HEK293 (cell line): ENCODE data around the gene GRP.

Experiments
- CTCF ChIA-PET: fragments of 350-600 bp; formaldehyde crosslinking; extraction: SDS; loops from one replicate; lab custom pipeline; 2021; ENCODE audit warnings: antibody characterized with exemption; lab: Yijun Ruan, JAX
- POLR2A ChIA-PET: fragments of 300-600 bp; formaldehyde crosslinking; extraction: SDS; loops from one replicate; lab custom pipeline; 2020; ENCODE audit warnings: antibody characterized with exemption, inconsistent platforms; lab: Yijun Ruan, JAX
- H3K27ac ChIP-seq: fragments of 200-500 bp; sonication (Bioruptor generic); 2 replicates; pipeline ENCODE4 v1.5.1; 2014; ENCODE audit warnings: low read depth, low read length, control low read depth, inconsistent platforms; ENCODE audit errors: extremely low read depth
- H3K36me3 ChIP-seq, 2 experiments: fragments of 200-500 bp in 1 of 2; sonication (Bioruptor generic) in 1 of 2; 1 replicate in 1 of 2; 2 replicates in 1 of 2; pipeline ENCODE4 v1.5.1; 2014 to 2017; ENCODE audit warnings: inconsistent platforms in 2 of 2, low read length in 2 of 2; ENCODE audit not compliant: control insufficient read depth in 2 of 2, insufficient read depth in 1 of 2
- H3K4me1 ChIP-seq: fragments of 200-500 bp; sonication (Bioruptor generic); 2 replicates; pipeline ENCODE4 v1.5.1; 2014; ENCODE audit warnings: mild to moderate bottlenecking, low read length, inconsistent platforms; ENCODE audit not compliant: control insufficient read depth, insufficient read depth
- H3K4me3 ChIP-seq: 2 replicates; pipeline ENCODE4 v1.5.1; 2011; ENCODE audit warnings: low read depth, mild to moderate bottlenecking, control low read depth, low read length, moderate library complexity
- H3K9me3 ChIP-seq: fragments of 200-500 bp; sonication (Bioruptor generic); 2 replicates; pipeline ENCODE4 v1.5.1; 2014; ENCODE audit warnings: low read depth, low read length, inconsistent platforms; ENCODE audit not compliant: control insufficient read depth, insufficient read depth
- CTCF ChIP-seq: fragments of 450-650 bp; formaldehyde crosslinking; IDR thresholded peaks from 2 replicates; pipeline ENCODE4 v1.5.1; 2016; ENCODE audit warnings: missing biosample characterization, missing genetic modification characterization
- HOXD13 ChIP-seq: sonication (generic); formaldehyde crosslinking; IDR thresholded peaks from 2 replicates; pipeline ENCODE4 v1.8.0; 2022; ENCODE audit warnings: missing genetic modification reagents, borderline replicate concordance
- YY1 ChIP-seq: fragments of 450-650 bp; formaldehyde crosslinking; IDR thresholded peaks from 2 replicates; pipeline ENCODE4 v1.5.1; 2018; ENCODE audit warnings: missing biosample characterization, missing genetic modification characterization
- ZBTB6 ChIP-seq: fragments of 450-650 bp; formaldehyde crosslinking; IDR thresholded peaks from 2 replicates; pipeline ENCODE4 v1.5.1; 2017; ENCODE audit warnings: missing biosample characterization, missing genetic modification characterization
- ZBTB8A ChIP-seq: fragments of 450-650 bp; formaldehyde crosslinking; IDR thresholded peaks from 2 replicates; pipeline ENCODE4 v1.5.1; 2016; ENCODE audit warnings: missing biosample characterization, missing genetic modification characterization
- ZNF302 ChIP-seq: fragments of 450-650 bp; formaldehyde crosslinking; IDR thresholded peaks from 2 replicates; pipeline ENCODE4 v1.5.1; 2016; ENCODE audit warnings: missing biosample characterization, missing genetic modification characterization, low read depth
- ZNF416 ChIP-seq: fragments of 450-650 bp; formaldehyde crosslinking; IDR thresholded peaks from 2 replicates; pipeline ENCODE4 v1.5.1; 2016; ENCODE audit warnings: missing biosample characterization, missing genetic modification characterization
- ZNF530 ChIP-seq: fragments of 450-650 bp; formaldehyde crosslinking; IDR thresholded peaks from 2 replicates; pipeline ENCODE4 v1.5.1; 2016; ENCODE audit warnings: low read depth, missing biosample characterization, missing genetic modification characterization
- ZNF785 ChIP-seq: fragments of 450-650 bp; formaldehyde crosslinking; IDR thresholded peaks from 2 replicates; pipeline ENCODE4 v1.5.1; 2016; ENCODE audit warnings: missing biosample characterization, missing genetic modification characterization
- ZSCAN16 ChIP-seq: fragments of 450-650 bp; formaldehyde crosslinking; IDR thresholded peaks from 2 replicates; pipeline ENCODE4 v1.5.1; 2016; ENCODE audit warnings: missing biosample characterization, missing genetic modification characterization
- ZSCAN23 ChIP-seq: fragments of 450-650 bp; formaldehyde crosslinking; IDR thresholded peaks from 2 replicates; pipeline ENCODE4 v1.5.1; 2016; ENCODE audit warnings: missing biosample characterization, missing genetic modification characterization
- TF ChIP-seq, protein P1 (sequence below): fragments of 450-650 bp; formaldehyde crosslinking; optimal IDR thresholded peaks from 2 replicates; pipeline ENCODE3; 2016; ENCODE audit warnings: missing biosample characterization, mild to moderate bottlenecking, missing genetic modification characterization
- TF ChIP-seq, protein P2 (sequence below): fragments of 450-650 bp; formaldehyde crosslinking; IDR thresholded peaks from 2 replicates; pipeline ENCODE4 v1.5.1; 2016; ENCODE audit warnings: missing biosample characterization, missing genetic modification characterization
- TF ChIP-seq, protein P3 (sequence below): fragments of 450-650 bp; formaldehyde crosslinking; IDR thresholded peaks from 2 replicates; pipeline ENCODE4 v1.5.1; 2016; ENCODE audit warnings: missing biosample characterization, missing genetic modification characterization
- TF ChIP-seq, protein P4 (sequence below): fragments of 450-650 bp; formaldehyde crosslinking; IDR thresholded peaks from 2 replicates; pipeline ENCODE4 v1.5.1; 2017; ENCODE audit warnings: missing biosample characterization, missing genetic modification characterization
- TF ChIP-seq, protein P5 (sequence below): fragments of 450-650 bp; formaldehyde crosslinking; IDR thresholded peaks from 2 replicates; pipeline ENCODE4; 2016; ENCODE audit warnings: missing biosample characterization, missing genetic modification characterization

Gene GRP

DNA sequence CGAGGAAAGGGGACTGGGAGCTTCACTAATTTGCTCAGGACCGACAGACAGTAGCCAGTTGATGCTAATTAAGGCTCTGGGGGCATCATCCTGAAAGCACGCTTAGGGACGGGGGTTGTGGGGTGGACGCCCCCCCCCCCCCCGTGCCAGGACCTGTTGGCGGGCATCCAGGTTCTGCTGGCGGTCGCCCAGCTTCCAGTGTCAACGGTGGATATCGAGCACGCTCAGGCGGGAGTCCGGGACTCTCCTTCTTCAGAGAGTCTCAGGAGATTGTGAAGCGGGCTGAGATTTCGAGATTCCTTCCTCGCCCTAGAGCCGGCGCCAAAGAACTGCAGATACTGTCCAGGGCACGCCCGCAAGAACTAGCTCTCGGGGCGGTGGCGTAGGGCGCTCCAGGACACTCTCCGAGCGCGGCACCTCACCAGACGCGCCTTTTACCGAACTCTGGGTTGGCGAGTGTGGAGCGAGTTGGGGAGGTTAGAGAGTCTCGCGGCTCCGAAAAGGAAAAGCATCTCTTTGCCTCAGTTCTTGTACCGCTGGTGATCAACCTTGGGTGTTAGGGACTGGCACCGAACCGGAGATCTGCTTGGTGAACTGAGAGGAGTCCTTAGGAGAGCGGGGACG lies 47.7 kb downstream of the GRP start:
- TF ChIP-seq HOXD13 (CRISPR knock-in tag) (no peak), ZNF530 (tag by site-specific recombination) (no peak), ZNF302 (tag by site-specific recombination) (no peak), ZSCAN23 (no peak), YY1 (no peak), ZSCAN16 (tag by site-specific recombination) (no peak), ZNF785 (tag by site-specific recombination) (no peak), ZBTB6 (0 out of 2 replicates have a peak, but pooled peaks have one; percentile 23), ZNF416 (tag by site-specific recombination) (no peak), CTCF (tag by site-specific recombination) (peak; percentile 38; the same call in 1 of the 2 replicates), ZBTB8A (tag by site-specific recombination) (peak; percentile 44)
- TF ChIP-seq, protein P1, sequence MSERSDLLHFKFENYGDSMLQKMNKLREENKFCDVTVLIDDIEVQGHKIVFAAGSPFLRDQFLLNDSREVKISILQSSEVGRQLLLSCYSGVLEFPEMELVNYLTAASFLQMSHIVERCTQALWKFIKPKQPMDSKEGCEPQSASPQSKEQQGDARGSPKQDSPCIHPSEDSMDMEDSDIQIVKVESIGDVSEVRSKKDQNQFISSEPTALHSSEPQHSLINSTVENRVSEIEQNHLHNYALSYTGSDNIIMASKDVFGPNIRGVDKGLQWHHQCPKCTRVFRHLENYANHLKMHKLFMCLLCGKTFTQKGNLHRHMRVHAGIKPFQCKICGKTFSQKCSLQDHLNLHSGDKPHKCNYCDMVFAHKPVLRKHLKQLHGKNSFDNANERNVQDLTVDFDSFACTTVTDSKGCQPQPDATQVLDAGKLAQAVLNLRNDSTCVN (tag by site-specific recombination): peak; percentile 26
- TF ChIP-seq, protein P2, sequence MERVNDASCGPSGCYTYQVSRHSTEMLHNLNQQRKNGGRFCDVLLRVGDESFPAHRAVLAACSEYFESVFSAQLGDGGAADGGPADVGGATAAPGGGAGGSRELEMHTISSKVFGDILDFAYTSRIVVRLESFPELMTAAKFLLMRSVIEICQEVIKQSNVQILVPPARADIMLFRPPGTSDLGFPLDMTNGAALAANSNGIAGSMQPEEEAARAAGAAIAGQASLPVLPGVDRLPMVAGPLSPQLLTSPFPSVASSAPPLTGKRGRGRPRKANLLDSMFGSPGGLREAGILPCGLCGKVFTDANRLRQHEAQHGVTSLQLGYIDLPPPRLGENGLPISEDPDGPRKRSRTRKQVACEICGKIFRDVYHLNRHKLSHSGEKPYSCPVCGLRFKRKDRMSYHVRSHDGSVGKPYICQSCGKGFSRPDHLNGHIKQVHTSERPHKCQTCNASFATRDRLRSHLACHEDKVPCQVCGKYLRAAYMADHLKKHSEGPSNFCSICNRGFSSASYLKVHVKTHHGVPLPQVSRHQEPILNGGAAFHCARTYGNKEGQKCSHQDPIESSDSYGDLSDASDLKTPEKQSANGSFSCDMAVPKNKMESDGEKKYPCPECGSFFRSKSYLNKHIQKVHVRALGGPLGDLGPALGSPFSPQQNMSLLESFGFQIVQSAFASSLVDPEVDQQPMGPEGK (tag by site-specific recombination): 0 out of 2 replicates have a peak, but pooled peaks have one; percentile 38
- TF ChIP-seq, protein P3, sequence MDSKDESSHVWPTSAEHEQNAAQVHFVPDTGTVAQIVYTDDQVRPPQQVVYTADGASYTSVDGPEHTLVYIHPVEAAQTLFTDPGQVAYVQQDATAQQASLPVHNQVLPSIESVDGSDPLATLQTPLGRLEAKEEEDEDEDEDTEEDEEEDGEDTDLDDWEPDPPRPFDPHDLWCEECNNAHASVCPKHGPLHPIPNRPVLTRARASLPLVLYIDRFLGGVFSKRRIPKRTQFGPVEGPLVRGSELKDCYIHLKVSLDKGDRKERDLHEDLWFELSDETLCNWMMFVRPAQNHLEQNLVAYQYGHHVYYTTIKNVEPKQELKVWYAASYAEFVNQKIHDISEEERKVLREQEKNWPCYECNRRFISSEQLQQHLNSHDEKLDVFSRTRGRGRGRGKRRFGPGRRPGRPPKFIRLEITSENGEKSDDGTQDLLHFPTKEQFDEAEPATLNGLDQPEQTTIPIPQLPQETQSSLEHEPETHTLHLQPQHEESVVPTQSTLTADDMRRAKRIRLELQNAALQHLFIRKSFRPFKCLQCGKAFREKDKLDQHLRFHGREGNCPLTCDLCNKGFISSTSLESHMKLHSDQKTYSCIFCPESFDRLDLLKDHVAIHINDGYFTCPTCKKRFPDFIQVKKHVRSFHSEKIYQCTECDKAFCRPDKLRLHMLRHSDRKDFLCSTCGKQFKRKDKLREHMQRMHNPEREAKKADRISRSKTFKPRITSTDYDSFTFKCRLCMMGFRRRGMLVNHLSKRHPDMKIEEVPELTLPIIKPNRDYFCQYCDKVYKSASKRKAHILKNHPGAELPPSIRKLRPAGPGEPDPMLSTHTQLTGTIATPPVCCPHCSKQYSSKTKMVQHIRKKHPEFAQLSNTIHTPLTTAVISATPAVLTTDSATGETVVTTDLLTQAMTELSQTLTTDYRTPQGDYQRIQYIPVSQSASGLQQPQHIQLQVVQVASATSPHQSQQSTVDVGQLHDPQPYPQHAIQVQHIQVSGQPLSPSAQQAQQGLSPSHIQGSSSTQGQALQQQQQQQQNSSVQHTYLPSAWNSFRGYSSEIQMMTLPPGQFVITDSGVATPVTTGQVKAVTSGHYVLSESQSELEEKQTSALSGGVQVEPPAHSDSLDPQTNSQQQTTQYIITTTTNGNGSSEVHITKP (tag by site-specific recombination): peak; percentile 58; the same call in 1 of the 2 replicates
- TF ChIP-seq, protein P4, sequence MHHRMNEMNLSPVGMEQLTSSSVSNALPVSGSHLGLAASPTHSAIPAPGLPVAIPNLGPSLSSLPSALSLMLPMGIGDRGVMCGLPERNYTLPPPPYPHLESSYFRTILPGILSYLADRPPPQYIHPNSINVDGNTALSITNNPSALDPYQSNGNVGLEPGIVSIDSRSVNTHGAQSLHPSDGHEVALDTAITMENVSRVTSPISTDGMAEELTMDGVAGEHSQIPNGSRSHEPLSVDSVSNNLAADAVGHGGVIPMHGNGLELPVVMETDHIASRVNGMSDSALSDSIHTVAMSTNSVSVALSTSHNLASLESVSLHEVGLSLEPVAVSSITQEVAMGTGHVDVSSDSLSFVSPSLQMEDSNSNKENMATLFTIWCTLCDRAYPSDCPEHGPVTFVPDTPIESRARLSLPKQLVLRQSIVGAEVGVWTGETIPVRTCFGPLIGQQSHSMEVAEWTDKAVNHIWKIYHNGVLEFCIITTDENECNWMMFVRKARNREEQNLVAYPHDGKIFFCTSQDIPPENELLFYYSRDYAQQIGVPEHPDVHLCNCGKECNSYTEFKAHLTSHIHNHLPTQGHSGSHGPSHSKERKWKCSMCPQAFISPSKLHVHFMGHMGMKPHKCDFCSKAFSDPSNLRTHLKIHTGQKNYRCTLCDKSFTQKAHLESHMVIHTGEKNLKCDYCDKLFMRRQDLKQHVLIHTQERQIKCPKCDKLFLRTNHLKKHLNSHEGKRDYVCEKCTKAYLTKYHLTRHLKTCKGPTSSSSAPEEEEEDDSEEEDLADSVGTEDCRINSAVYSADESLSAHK (tag by site-specific recombination): no peak
- TF ChIP-seq, protein P5, sequence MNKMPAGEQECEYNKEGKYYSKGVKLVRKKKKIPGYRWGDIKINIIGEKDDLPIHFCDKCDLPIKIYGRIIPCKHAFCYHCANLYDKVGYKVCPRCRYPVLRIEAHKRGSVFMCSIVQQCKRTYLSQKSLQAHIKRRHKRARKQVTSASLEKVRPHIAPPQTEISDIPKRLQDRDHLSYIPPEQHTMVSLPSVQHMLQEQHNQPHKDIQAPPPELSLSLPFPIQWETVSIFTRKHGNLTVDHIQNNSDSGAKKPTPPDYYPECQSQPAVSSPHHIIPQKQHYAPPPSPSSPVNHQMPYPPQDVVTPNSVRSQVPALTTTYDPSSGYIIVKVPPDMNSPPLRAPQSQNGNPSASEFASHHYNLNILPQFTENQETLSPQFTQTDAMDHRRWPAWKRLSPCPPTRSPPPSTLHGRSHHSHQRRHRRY (tag by site-specific recombination): no peak
- H3K4me1 ChIP-seq: peaks cover 6% of the 10 kb centered on the region; the same call in 1 of the 2 replicates
- ChIA-PET CTCF (interaction anchor here (0.6 to 8.1 kb wide), 10 partner anchors 18 to 1074 kb away, joined by 3 to 46 read pairs (median 4); partner anchors contain the start of gene GRP), POLR2A (interaction anchor here (0.8 kb wide), 1 partner anchor 31 kb away, joined by 8 read pairs; no protein-coding TSS in a partner anchor)
- H3K4me3 ChIP-seq: no peak overlapping the region
- H3K9me3 ChIP-seq: no peaks in the 10 kb centered on the region
- no peak overlapping the region for H3K27ac ChIP-seq
- no peaks in the 10 kb centered on the region for H3K36me3 ChIP-seq
